Stimulated activated CD4-positive, alpha-beta T cell treated with anti-CD3 and anti-CD28 coated beads, Interleukin-1b, Interleukin-23, amount 100 ng/mL, for 1 hour (primary cell): ENCODE data around the gene CFAP43.

Source experiments
- DNase-seq, 2 donors: peaks; one replicate each; pipeline ENCODE4 v3.0.0-alpha.2; 2020; ENCODE audit warnings: low read depth in 2 of 2

Gene CFAP43

GRCh38 chr10:104096692-104097091 is 135.5 kb downstream of the CFAP43 start:
- DNase-seq = no peak

DNA sequence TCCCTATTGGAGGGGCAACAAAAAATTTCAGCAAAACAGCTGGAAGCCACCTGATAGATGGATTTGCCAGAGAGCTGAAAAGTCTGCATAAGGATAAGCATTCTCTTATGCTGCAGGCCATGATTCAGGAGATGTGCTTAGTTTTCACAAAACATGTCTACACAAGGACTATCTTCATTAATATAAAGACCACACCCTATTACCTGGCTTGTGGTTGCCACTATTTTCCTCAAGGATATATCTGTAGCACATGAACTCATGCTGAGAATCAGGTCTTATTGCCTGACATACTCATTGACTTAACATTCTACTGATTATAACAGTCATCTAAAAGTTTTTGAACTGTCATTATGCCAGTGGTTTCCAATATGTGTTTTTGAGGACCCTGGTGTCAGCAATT is 139.4 kb downstream of the CFAP43 start:
- DNase-seq = no peak

DNA sequence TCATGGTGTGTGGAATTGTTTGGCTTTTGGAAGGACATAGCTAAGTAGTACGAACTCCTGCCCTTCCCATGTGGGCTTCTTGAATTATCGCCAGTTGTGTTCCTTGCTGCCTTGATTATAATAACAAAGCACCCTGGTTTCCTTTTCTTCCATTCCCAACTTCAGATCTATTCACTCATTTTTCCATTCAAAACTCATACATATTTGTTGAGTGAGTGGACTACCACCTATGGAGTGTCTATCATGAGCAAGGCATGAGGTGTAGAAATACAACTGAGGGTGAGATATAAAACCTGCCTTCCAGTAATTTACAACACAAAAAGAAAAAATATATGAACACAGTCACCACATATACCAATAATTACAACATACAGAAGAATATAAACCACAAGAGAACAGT is 141.6 kb downstream of the CFAP43 start:
- DNase-seq = no peak

DNA sequence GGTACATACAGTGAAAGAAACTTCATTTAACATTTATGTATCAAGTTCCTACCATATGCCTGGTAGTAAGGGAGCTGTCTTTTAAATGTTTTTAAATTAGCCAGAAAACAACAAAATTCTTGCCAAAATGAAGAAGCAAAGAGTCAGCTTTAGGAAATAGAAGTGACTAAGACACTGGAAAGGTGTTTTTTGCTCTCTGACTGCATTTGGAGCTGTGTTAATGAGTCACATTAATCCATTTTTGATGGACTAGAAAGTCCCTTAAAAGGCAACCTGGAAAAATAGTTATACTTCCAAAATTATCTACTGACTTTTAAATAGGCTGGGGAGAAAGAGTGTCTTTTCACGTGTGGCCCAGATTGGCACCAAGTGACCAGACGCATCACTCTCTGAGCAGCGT is 142.5 kb downstream of the CFAP43 start:
- no peak for DNase-seq

DNA sequence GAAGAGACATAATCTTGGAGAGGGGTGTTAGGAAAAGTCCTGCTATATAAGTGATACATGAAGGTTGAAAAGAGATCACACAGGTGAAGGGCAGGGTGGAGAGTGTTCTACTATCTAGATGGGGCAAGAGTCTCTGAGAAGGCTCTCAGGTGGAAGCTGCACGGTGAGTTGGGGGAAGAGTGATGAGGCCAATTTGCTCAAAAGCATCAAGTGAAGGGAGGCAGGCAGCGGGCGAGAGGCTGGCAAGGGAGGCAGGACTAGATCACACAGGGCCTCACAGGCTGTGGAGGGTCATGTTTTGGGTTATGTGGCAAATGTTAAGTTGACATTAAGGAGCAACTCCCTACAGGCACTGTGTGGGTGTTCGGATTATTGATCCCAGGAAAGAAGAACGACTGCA is 143.9 kb downstream of the CFAP43 start:
- no peak for DNase-seq

DNA sequence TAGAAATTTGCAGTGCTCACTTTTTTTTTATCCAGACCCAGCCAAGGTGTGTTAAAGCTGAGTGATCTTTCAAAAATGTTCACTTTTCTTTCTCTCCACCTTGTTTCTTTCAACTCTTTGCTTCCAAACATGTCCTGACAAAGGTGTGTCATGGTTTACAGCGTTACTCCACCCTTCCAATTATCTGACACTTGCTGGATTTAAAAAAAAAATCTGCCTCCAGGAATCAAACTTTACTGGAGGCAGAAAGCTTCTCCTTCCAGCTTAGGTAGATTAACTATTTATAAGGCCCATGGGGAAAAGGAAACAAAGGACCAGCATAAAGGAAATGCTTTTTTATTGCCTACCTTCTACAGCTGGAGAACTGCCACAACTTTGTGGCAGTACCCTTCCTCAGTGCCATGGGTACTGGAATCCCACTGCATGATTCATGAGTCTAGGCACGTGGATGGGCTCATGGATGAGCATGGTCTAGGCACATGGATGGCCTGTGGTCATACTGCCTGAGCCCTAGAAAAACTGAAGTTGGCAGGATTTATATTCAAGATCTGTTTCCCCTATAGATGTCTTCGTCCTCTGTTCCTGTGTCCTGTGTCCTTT is 146.3 kb downstream of the CFAP43 start, which contains the start of gene COL17A1:
Gene COL17A1, minus strand, starts transcription at position 80 of the 600 bp plus-strand sequence. CDS start 5,207 bp downstream, outside the sequence.
- no peak for DNase-seq

DNA sequence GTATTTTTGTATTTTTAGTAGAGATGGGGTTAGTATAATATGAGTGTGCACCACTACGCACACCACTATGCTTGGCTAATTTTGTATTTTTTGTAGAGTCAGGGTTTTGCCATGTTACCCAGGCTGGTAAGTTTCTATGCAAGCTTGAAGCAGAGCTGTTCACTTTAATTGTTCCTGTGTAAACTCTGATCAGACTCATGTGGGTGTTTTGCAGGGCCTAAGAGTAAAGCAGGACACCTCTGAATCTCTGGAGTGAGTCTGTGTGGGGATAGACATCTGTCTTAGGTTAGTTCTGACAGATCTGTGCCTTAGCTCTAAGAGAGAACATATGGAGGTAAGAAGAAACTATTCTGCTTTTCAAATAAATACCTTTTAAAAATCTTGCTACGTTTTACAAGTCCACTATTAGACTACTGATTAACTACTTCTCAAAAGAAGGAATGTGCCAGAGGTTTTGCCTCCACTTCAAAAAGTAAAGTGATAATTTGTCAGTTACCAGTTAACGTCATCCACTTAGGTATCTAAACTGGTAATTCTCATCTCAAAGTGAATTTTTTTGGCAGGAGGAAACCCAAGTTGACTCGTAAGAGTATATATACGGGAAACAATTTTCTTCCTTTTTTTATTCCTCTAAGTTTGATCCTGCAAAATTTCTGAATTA is 147.6 kb downstream of the CFAP43 start:
- no peak for DNase-seq

GRCh38 chr10:104081998-104082397 is 150.2 kb downstream of the CFAP43 start:
- no peak for DNase-seq

GRCh38 chr10:104080762-104081161 is 151.4 kb downstream of the CFAP43 start:
- no peak for DNase-seq
